ENCODE measurements around the gene DUSP5.

- TF ChIP-seq CTCF (IDR thresholded peaks at IDR 0.05) (no peak), POLR2A (IDR thresholded peaks at IDR 0.05) (no peak), EP300 (IDR thresholded peaks at IDR 0.05) (no peak)
Measured at GRCh38 chr10:110528224-110528996, 30.7 kb downstream of the DUSP5 start.
